ENCODE results near the gene CELF2. TPM values are rescaled to one million over a fixed set of nuclear protein-coding genes. Genes with fewer than 3 reads are reported as not detected.

The CELF2 gene
- total RNA-seq, 1 donor from 2014 or later, result 110 TPM

- no peak for TF ChIP-seq CTCF (IDR thresholded peaks at IDR 0.05)
- H3K36me3 ChIP-seq, result no peaks in the 10 kb centered on the region
- ATAC-seq, result no peak
- no peaks in the 10 kb centered on the region for H3K9me3 ChIP-seq
- H3K4me1 ChIP-seq, result no peaks in the 10 kb centered on the region
- no peak for DNase-seq
- H3K27me3 ChIP-seq, result no peaks in the 10 kb centered on the region
- intact Hi-C loops (cut with DNase I), result no loop called here
- no peak overlapping the region for H3K4me3 ChIP-seq
- no peak overlapping the region for H3K27ac ChIP-seq
Measured at GRCh38 chr10:11093771-11094736, 76.4 kb downstream of the CELF2 start.

GRCh38 chr10:11095374-11095801 is 77.7 kb downstream of the CELF2 start:
- DNase-seq, result no peak
- H3K9me3 ChIP-seq, result no peaks in the 10 kb centered on the region
- no peak overlapping the region for H3K27ac ChIP-seq
- no peaks in the 10 kb centered on the region for H3K4me1 ChIP-seq
- H3K36me3 ChIP-seq, result no peaks in the 10 kb centered on the region
- no peak for ATAC-seq
- H3K4me3 ChIP-seq, result no peak overlapping the region
- TF ChIP-seq CTCF (IDR thresholded peaks at IDR 0.05), result no peak
- intact Hi-C loops (cut with DNase I), result no loop called here
- H3K27me3 ChIP-seq, result no peaks in the 10 kb centered on the region

GRCh38 chr10:11096422-11096821 is 78.8 kb downstream of the CELF2 start:
- TF ChIP-seq CTCF (IDR thresholded peaks at IDR 0.05), result no peak
- intact Hi-C loops (cut with DNase I), result no loop called here
- no peaks in the 10 kb centered on the region for H3K4me1 ChIP-seq
- no peaks in the 10 kb centered on the region for H3K27me3 ChIP-seq
- no peak for ATAC-seq
- DNase-seq, result no peak
- H3K9me3 ChIP-seq, result no peaks in the 10 kb centered on the region
- no peak overlapping the region for H3K27ac ChIP-seq
- no peaks in the 10 kb centered on the region for H3K36me3 ChIP-seq
- H3K4me3 ChIP-seq, result no peak overlapping the region

GRCh38 chr10:11097686-11098085 is 80.0 kb downstream of the CELF2 start:
- intact Hi-C loops (cut with DNase I), result no loop called here
- Histone ChIP-seq H3K27me3 (no peaks in the 10 kb centered on the region), H3K9me3 (no peaks in the 10 kb centered on the region), H3K4me3 (no peak overlapping the region), H3K36me3 (no peaks in the 10 kb centered on the region), H3K27ac (no peak overlapping the region), H3K4me1 (no peaks in the 10 kb centered on the region)
- TF ChIP-seq CTCF (IDR thresholded peaks at IDR 0.05), result no peak
- DNase-seq (no peak), ATAC-seq (no peak)

- H3K27me3 ChIP-seq, result no peaks in the 10 kb centered on the region
- H3K27ac ChIP-seq, result no peak overlapping the region
- no peak for DNase-seq
- H3K4me1 ChIP-seq, result no peaks in the 10 kb centered on the region
- no peak overlapping the region for H3K4me3 ChIP-seq
- TF ChIP-seq CTCF (IDR thresholded peaks at IDR 0.05), result no peak
- no peak for ATAC-seq
- H3K9me3 ChIP-seq, result no peaks in the 10 kb centered on the region
- H3K36me3 ChIP-seq, result no peaks in the 10 kb centered on the region
- intact Hi-C loops (cut with DNase I), result no loop called here
Measured at GRCh38 chr10:11098666-11099065, 81.0 kb downstream of the CELF2 start.
